Ovary (tissue), 3 donors: ENCODE results near the gene DRD3.

Experiments used
- CTCF ChIP-seq, 3 donors: fragments of 450-650 bp in 2 of 3; fragments of 200-600 bp in 1 of 3; IDR thresholded peaks; one replicate each; pipeline versions ENCODE4 v1.5.1 to v1.8.0; 2016 to 2022; ENCODE audit warnings: antibody characterized with exemption in 3 of 3, mild to moderate bottlenecking in 1 of 3
- POLR2A ChIP-seq: fragments of 450-650 bp; IDR thresholded peaks from one replicate; pipeline ENCODE4 v1.6.1; 2017; ENCODE audit warnings: antibody characterized with exemption, mild to moderate bottlenecking, moderate library complexity
- donor health status: DM: no; HTN: no; CAD: no.

GRCh38 chr3:114206342-114206741 is 27.5 kb upstream of the DRD3 start:
- TF ChIP-seq CTCF (IDR thresholded peaks at IDR 0.05) (no peak), POLR2A (no peak)
